GM12878 (cell line): Measurements from ENCODE around the gene RFX5. TPM values are rescaled to one million over a fixed set of nuclear protein-coding genes. Genes with fewer than 3 reads are reported as not detected.

ENCODE experiments used
- ATAC-seq: fragments of 200-7000 bp; cut with Tn5 transposase; 3 replicates; pipeline ENCODE4 v1.9.1; 2020; ENCODE audit warnings: mild to moderate bottlenecking, moderate library complexity
- BruUV-seq: library from RNA; stranded (reverse); fragments of 400-500 nt; replicated peaks from 2 replicates; lab custom pipeline; 2021; lab: Mats Ljungman, UMichigan
- CTCF ChIA-PET: fragments of 300-600 bp; sonication (Branson Sonifier 250); formaldehyde crosslinking; extraction: SDS; loops from one replicate; lab custom pipeline; 2021; ENCODE audit warnings: inconsistent platforms; lab: Yijun Ruan, JAX
- POLR2A ChIA-PET: fragments of 350-600 bp; formaldehyde crosslinking; extraction: SDS; loops from one replicate; lab custom pipeline; 2021; ENCODE audit warnings: inconsistent platforms; lab: Charles Lee
- RAD21 ChIA-PET: fragments of 300-600 bp; sonication (Branson Sonifier 250); formaldehyde crosslinking; loops from one replicate; lab custom pipeline; 2023; ENCODE audit warnings: antibody characterized with exemption; ENCODE audit not compliant: unreplicated experiment; lab: Charles Lee
- SMC1A ChIA-PET: fragments of 300-600 bp; sonication (Branson Sonifier 250); formaldehyde crosslinking; loops from one replicate; lab custom pipeline; 2023; ENCODE audit not compliant: unreplicated experiment, uncharacterized antibody; lab: Charles Lee
- DNase-seq: peaks from one replicate; pipeline ENCODE4 v3.0.0-alpha.2; 2011; ENCODE audit warnings: low read depth, low spot score
- FAIRE-seq: peaks from 3 replicates; lab custom pipeline; 2011; peaks lifted over from hg19 to GRCh38; lab: Jason Lieb, UNC
- H2AFZ ChIP-seq: 2 replicates; pipeline ENCODE4 v1.6.0; 2011; ENCODE audit warnings: low read depth, low read length, control low read depth; ENCODE audit not compliant: control insufficient read depth
- H3K27ac ChIP-seq: 2 replicates; pipeline ENCODE4 v1.5.1; 2011; ENCODE audit warnings: control low read depth; ENCODE audit not compliant: control insufficient read depth, insufficient read depth
- H3K27me3 ChIP-seq, 2 experiments: replicated peaks in 1 of 2; 2 replicates each; pipeline versions ENCODE4 v1.6.0 to v1.6.1; 2011; ENCODE audit warnings: low read length in 1 of 2; ENCODE audit not compliant: control insufficient read depth in 2 of 2, insufficient read depth in 2 of 2
- H3K36me3 ChIP-seq, 2 experiments: 2 replicates each; pipeline ENCODE4 v1.5.1; 2011; ENCODE audit warnings: low read length in 1 of 2; ENCODE audit not compliant: control insufficient read depth in 2 of 2, insufficient read depth in 2 of 2
- H3K4me1 ChIP-seq: 2 replicates; pipeline ENCODE4 v1.6.1; 2011; ENCODE audit warnings: mild to moderate bottlenecking, low read length, moderate library complexity, mixed read lengths; ENCODE audit not compliant: control insufficient read depth, insufficient read depth
- H3K4me2 ChIP-seq: 2 replicates; pipeline ENCODE4 v1.6.0; 2011; ENCODE audit warnings: control low read depth; ENCODE audit not compliant: control insufficient read depth, insufficient read depth
- H3K4me3 ChIP-seq: fragments of 200-600 bp; sonication (generic); 2 replicates; pipeline ENCODE4 v1.5.1; 2016
- H3K79me2 ChIP-seq: 2 replicates; pipeline ENCODE4 v1.6.0; 2011; ENCODE audit warnings: low read length; ENCODE audit not compliant: control insufficient read depth, insufficient read depth
- H3K9ac ChIP-seq: 2 replicates; pipeline ENCODE4 v1.8.0; 2011; ENCODE audit warnings: low read length, control low read depth, mixed read lengths; ENCODE audit not compliant: control insufficient read depth, insufficient read depth
- H3K9me3 ChIP-seq: replicated peaks from 3 replicates; pipeline ENCODE4 v1.5.1; 2011; ENCODE audit warnings: mild to moderate bottlenecking, low read length; ENCODE audit not compliant: control insufficient read depth, insufficient read depth
- H4K20me1 ChIP-seq: 2 replicates; pipeline ENCODE4 v1.6.0; 2011; ENCODE audit not compliant: control insufficient read depth, insufficient read depth
- GATAD2B ChIP-seq: fragments of 450-650 bp; conservative IDR thresholded peaks from 2 replicates; pipeline ENCODE4 v1.6.1; 2017; ENCODE audit warnings: low read depth, mild to moderate bottlenecking, moderate library complexity
- HCFC1 ChIP-seq: fragments of 150-350 bp; IDR thresholded peaks from 2 replicates; pipeline ENCODE4 v1.6.1; 2014; ENCODE audit warnings: low read length
- IKZF2 ChIP-seq, 2 experiments: fragments of 450-650 bp; IDR thresholded peaks; 2 replicates each; pipeline ENCODE4 v1.6.1; 2017; ENCODE audit warnings: mild to moderate bottlenecking in 2 of 2, moderate library complexity in 2 of 2
- KAT2A ChIP-seq: conservative IDR thresholded peaks from 2 replicates; pipeline ENCODE4 v1.6.1; 2011; ENCODE audit warnings: low read depth, low read length; ENCODE audit not compliant: control insufficient read depth
- KLF5 ChIP-seq: fragments of 450-650 bp; IDR thresholded peaks from 2 replicates; pipeline ENCODE4 v1.6.1; 2014; ENCODE audit warnings: mild to moderate bottlenecking; ENCODE audit not compliant: partially characterized antibody
- LARP7 ChIP-seq: fragments of 450-650 bp; IDR thresholded peaks from 2 replicates; pipeline ENCODE4 v1.6.1; 2017; ENCODE audit warnings: mild to moderate bottlenecking
- MAX ChIP-seq: IDR thresholded peaks from 2 replicates; pipeline ENCODE4 v1.6.1; 2012; ENCODE audit warnings: low read depth, low read length, improper control_type of control experiment
- MTA3 ChIP-seq: IDR thresholded peaks from 2 replicates; pipeline ENCODE4 v1.6.1; 2012; ENCODE audit warnings: low read length, inconsistent platforms, borderline replicate concordance
- NBN ChIP-seq: fragments of 450-650 bp; IDR thresholded peaks from 2 replicates; pipeline ENCODE4 v1.6.1; 2016
- NFYB ChIP-seq: IDR thresholded peaks from 2 replicates; pipeline ENCODE4 v1.6.1; 2011; ENCODE audit warnings: low read depth, mild to moderate bottlenecking, low read length, improper control_type of control experiment, moderate library complexity; ENCODE audit not compliant: insufficient read depth
- PAX8 ChIP-seq: fragments of 450-650 bp; IDR thresholded peaks from 2 replicates; pipeline ENCODE4 v1.6.1; 2017; ENCODE audit warnings: mild to moderate bottlenecking, moderate library complexity
- POLR2A ChIP-seq: IDR thresholded peaks from 2 replicates; pipeline ENCODE4 v1.6.1; 2011; ENCODE audit warnings: low read depth, mild to moderate bottlenecking, low read length
- RELA ChIP-seq: fragments of 450-650 bp; IDR thresholded peaks from 2 replicates; pipeline ENCODE4 v1.8.0; 2014; ENCODE audit warnings: borderline replicate concordance; ENCODE audit not compliant: partially characterized antibody
- RUNX3 ChIP-seq: IDR thresholded peaks from 2 replicates; pipeline ENCODE4 v1.6.1; 2012; ENCODE audit warnings: low read length, inconsistent platforms
- SIN3A ChIP-seq: IDR thresholded peaks from 2 replicates; pipeline ENCODE4 v1.6.1; 2012; ENCODE audit warnings: low read depth, low read length, improper control_type of control experiment
- WGBS: methylation state at CpG from one replicate; pipeline ENCODE4 v1.1.6; 2016; ENCODE audit warnings: low lambda C conversion rate; ENCODE audit not compliant: insufficient replicate concordance, insufficient coverage; ENCODE audit errors: missing lambda C conversion rate; 5-methylcytosine and 5-hydroxymethylcytosine counted together
- in situ Hi-C: fragments of 300-500 bp; cut with MboI; formaldehyde crosslinking; loops from 9 replicates; pipeline ENCODE4 v1.14.3; 2018; ENCODE audit warnings: mixed read lengths
- intact Hi-C: fragments of 100-400 bp; cut with micrococcal nuclease; formaldehyde crosslinking; loops from one replicate; pipeline ENCODE4 v1.14.2; 2022; ENCODE audit not compliant: unreplicated experiment
- polyA plus RNA-seq, 11 experiments: library from polyadenylated mRNA; depleted of rRNA in 4 of 11; unstranded in 6 of 11; stranded (reverse) in 5 of 11; fragments of >200 nt; fragmentation: Nextera tagmentation in 4 of 11; fragmentation: Illumina TruSeq in 1 of 11; extraction: Ambion mirVana in 4 of 11; extraction: Trizol in 1 of 11; gene quantifications; 1 replicate in 1 of 11; 2 replicates in 10 of 11; pipeline versions ENCODE4 v1.2.1 to v1.2.3, GENCODE V29; 2011 to 2016; ENCODE audit warnings: inconsistent platforms in 2 of 11, missing spikeins in 2 of 11, low read depth in 1 of 11
- total RNA-seq, 4 experiments: library from RNA; depleted of rRNA in 3 of 4; stranded (reverse); fragments of >200 nt in 3 of 4; fragmentation: Illumina TruSeq in 1 of 4; extraction: Trizol in 1 of 4; gene quantifications; 2 replicates each; pipeline versions ENCODE4 v1.2.1 to v1.2.3, GENCODE V29; 2013 to 2021
- TF ChIP-seq, protein P1 (sequence below): IDR thresholded peaks from 2 replicates; pipeline ENCODE4 v1.6.1; 2012; ENCODE audit warnings: low read depth, low read length, improper control_type of control experiment
- TF ChIP-seq, protein P2 (sequence below): fragments of 450-650 bp; IDR thresholded peaks from 2 replicates; pipeline ENCODE4 v1.6.1; 2017; ENCODE audit warnings: mild to moderate bottlenecking, moderate library complexity

The RFX5 gene
- total and polyA plus RNA-seq, 10 of the 15 experiments (the other 5 are each of a cell fraction or from before 2014, with no cell fraction given): 14.1 to 198 (median 124) TPM

DNA sequence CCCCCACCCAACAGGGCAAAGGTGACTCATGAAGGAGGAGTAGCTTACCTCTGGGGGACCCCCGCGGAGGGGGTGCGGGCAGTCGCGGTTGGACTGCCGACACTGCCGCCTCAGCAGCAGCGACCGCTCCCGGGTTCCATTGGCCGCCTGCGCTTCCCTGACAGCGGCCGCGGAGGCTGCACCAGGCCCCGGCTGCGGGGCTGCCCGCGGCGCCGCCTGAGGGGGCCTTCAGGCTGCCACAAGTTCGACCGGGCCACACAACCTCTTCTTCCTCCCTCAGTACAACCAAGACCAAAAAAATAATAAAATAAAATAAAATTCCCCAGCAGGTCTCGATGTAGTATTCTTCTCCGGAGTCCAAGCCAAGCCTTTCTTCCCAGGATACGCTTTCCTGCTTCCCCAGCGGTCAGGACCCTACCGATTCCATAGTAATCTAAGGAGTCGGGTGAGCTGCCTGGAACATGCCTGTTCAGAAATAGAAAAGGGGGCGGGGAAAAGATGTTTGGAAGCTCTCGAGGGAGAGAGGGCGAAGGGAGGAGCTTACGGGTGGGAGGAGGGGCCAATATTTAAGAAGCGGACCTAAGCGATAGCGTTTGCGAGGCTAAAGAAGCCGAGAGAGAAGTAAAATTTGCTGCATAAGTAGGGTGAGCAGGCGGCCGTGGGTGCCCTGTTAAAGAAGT, 19.7 kb downstream of the RFX5 start, which contains the start of gene PI4KB:
TSS of gene PI4KB (minus strand) at position 194 of the 680 bp plus-strand sequence. CDS start 10,935 bp downstream, outside the sequence.
- 2% methylated on average over 38 of the region's 40 CpGs for WGBS
- in situ Hi-C loops: no loop called here
- FAIRE-seq: peak; percentile 94
- TF ChIP-seq SIN3A: no peak
- peak; percentile 83 for TF ChIP-seq POLR2A
- peak; percentile 33; the same call in 1 of the 2 replicates for TF ChIP-seq HCFC1
- TF ChIP-seq, protein P1, sequence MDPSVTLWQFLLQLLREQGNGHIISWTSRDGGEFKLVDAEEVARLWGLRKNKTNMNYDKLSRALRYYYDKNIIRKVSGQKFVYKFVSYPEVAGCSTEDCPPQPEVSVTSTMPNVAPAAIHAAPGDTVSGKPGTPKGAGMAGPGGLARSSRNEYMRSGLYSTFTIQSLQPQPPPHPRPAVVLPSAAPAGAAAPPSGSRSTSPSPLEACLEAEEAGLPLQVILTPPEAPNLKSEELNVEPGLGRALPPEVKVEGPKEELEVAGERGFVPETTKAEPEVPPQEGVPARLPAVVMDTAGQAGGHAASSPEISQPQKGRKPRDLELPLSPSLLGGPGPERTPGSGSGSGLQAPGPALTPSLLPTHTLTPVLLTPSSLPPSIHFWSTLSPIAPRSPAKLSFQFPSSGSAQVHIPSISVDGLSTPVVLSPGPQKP: 0 out of 2 replicates have a peak, but pooled peaks have one; percentile 9
- TF ChIP-seq PAX8: no peak
- TF ChIP-seq MAX: 0 out of 2 replicates have a peak, but pooled peaks have one; percentile 17
- 0 out of 2 replicates have a peak, but pooled peaks have one; percentile 26 for TF ChIP-seq MTA3
- peak; percentile 15 for TF ChIP-seq NBN
- TF ChIP-seq, protein P2, sequence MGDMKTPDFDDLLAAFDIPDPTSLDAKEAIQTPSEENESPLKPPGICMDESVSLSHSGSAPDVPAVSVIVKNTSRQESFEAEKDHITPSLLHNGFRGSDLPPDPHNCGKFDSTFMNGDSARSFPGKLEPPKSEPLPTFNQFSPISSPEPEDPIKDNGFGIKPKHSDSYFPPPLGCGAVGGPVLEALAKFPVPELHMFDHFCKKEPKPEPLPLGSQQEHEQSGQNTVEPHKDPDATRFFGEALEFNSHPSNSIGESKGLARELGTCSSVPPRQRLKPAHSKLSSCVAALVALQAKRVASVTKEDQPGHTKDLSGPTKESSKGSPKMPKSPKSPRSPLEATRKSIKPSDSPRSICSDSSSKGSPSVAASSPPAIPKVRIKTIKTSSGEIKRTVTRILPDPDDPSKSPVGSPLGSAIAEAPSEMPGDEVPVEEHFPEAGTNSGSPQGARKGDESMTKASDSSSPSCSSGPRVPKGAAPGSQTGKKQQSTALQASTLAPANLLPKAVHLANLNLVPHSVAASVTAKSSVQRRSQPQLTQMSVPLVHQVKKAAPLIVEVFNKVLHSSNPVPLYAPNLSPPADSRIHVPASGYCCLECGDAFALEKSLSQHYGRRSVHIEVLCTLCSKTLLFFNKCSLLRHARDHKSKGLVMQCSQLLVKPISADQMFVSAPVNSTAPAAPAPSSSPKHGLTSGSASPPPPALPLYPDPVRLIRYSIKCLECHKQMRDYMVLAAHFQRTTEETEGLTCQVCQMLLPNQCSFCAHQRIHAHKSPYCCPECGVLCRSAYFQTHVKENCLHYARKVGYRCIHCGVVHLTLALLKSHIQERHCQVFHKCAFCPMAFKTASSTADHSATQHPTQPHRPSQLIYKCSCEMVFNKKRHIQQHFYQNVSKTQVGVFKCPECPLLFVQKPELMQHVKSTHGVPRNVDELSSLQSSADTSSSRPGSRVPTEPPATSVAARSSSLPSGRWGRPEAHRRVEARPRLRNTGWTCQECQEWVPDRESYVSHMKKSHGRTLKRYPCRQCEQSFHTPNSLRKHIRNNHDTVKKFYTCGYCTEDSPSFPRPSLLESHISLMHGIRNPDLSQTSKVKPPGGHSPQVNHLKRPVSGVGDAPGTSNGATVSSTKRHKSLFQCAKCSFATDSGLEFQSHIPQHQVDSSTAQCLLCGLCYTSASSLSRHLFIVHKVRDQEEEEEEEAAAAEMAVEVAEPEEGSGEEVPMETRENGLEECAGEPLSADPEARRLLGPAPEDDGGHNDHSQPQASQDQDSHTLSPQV: 0 out of 2 replicates have a peak, but pooled peaks have one; percentile 53
- no peak for TF ChIP-seq LARP7
- no peak for TF ChIP-seq NFYB
- TF ChIP-seq GATAD2B: no peak
- TF ChIP-seq KAT2A: no peak
- TF ChIP-seq KLF5: no peak
- peak; percentile 9 for TF ChIP-seq RELA
- peak; percentile 57; the same call in 1 of the 2 replicates for TF ChIP-seq RUNX3
- peak; percentile 89 to 93 for TF ChIP-seq IKZF2 (IDR thresholded peaks at IDR 0.05)

More for the DNA sequence above, 19.7 kb downstream of the RFX5 start, which contains the start of gene PI4KB:
- Histone ChIP-seq H3K4me3 (peak within 1 kb of the TSS; percentile 74), H3K9me3 (no peaks in the 10 kb centered on the region), H3K79me2 (peaks cover 30% of the 10 kb centered on the region), H2AFZ (peak within 1 kb of the TSS; percentile 84), H3K27ac (peak within 1 kb of the TSS; percentile 95), H3K9ac (peak within 1 kb of the TSS; percentile 89), H3K4me1 (peaks cover 9% of the 10 kb centered on the region; the same call in 1 of the 2 replicates), H3K27me3 (no peaks in the 10 kb centered on the region), H4K20me1 (no peaks in the 10 kb centered on the region), H3K4me2 (peak within 1 kb of the TSS; percentile 77), H3K36me3 (no peaks in the 10 kb centered on the region; a peak in 1 of 4 replicates)
- intact Hi-C loops: loop anchor here (2.0 to 5.0 kb wide), 2 partner anchors 45 to 130 kb away; partner anchors contain the start of genes PIP5K1A and ZNF687
- CTCF ChIA-PET: interaction anchor here (0.6 to 14.4 kb wide), 12 partner anchors 12 to 369 kb away, joined by 3 to 189 read pairs (median 4); no protein-coding TSS in a partner anchor
- SMC1A ChIA-PET: interaction anchor here (0.8 to 6.8 kb wide), 18 partner anchors 9 to 117 kb away, joined by 3 to 75 read pairs (median 4); partner anchors contain the start of genes PSMB4, PSMD4, RFX5 and ZNF687
- RAD21 ChIA-PET: interaction anchor here (0.6 to 3.8 kb wide), 20 partner anchors 11 to 964 kb away, joined by 3 to 37 read pairs (median 4); partner anchors contain the start of genes PSMB4, PSMD4, RFX5 and RPRD2
- POLR2A ChIA-PET: interaction anchor here (0.5 to 10.5 kb wide), 16 partner anchors 9 to 170 kb away, joined by 3 to 110 read pairs (median 4); partner anchors contain the start of genes PSMB4, RFX5, TNFAIP8L2 and VPS72
- peak; percentile 93 for ATAC-seq
- no TSS peak for BruUV-seq
- peak; percentile 83 for DNase-seq
